Measurements from ENCODE around the gene ZNF683. TPM values are rescaled to one million over a fixed set of nuclear protein-coding genes. Genes with fewer than 3 reads are reported as not detected.
"Not testable (repeated sequence)": the region's sequence is repeated elsewhere in the genome, so short reads cannot be mapped to it uniquely, and the experiment has no call there.

The ZNF683 gene
- total RNA-seq, 1 donor from 2014 or later = not detected

- intact Hi-C loops (cut with DNase I) = no loop called here
- DNase-seq (no peak), ATAC-seq (ENCODE audit: poor library complexity) (no peak)
Measured at GRCh38 chr1:26389604-26390247, 17.2 kb upstream of the ZNF683 start.

DNA sequence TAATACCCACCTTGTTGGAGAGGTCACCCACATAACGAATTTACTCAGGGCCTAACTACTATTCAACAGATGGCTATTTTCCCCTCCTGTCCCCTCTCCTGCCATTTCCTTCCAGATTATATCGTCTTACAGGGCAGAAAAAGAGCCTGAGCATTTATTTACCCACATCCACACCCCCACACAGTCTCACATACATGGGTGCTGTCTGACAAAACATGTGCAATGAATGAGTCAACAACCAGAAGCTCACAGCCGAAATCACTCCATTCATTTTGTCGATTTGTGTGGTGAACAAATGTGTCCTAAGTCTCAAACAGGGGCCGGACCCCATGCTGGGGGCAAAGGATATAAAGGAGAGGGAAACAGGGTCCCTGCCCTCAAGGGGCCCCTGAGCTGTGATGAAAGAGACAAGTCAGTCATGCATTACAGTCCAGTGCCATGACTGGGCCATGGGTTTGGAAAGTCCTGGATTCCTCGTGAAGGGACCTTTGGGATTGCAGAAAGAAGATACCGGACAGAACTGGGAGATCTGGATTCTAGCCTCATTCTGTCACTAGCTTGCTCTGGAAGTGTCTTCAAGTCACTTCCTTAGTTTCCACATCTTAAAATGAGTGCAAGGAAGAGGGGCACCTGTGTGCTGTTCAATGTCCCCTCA, 16.4 kb upstream of the ZNF683 start:
- intact Hi-C loops (cut with DNase I) = no loop called here
- DNase-seq (no peak), ATAC-seq (ENCODE audit: poor library complexity) (no peak)

- DNase-seq (no peak), ATAC-seq (ENCODE audit: poor library complexity) (no peak)
- intact Hi-C loops (cut with DNase I) = no loop called here
Measured at GRCh38 chr1:26387447-26387846, 14.9 kb upstream of the ZNF683 start.

DNA sequence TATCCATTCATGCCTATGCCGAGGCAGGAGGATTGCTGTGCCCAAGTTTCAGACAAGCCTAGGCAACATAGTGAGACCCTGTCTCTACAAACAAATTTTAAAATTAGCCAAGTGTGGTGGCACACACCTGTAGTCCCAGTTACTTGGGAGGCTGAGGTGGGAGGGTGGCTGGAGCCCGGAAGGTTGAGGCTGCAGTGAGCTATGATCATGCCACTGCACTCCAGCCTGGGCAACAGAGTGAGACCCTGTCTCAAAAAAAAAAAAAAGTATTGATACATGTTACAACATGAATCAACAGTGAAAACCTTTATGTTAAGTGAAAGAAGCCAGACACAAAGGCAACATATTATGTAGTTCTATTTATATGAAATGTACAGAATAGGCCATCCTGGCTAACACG, 12.5 kb upstream of the ZNF683 start:
- ATAC-seq (ENCODE audit: poor library complexity); intact Hi-C loops (cut with DNase I); DNase-seq: not testable (repeated sequence)

- intact Hi-C loops (cut with DNase I) = no loop called here
- ATAC-seq (ENCODE audit: poor library complexity) (no peak), DNase-seq (no peak)
Measured at GRCh38 chr1:26384076-26384475, 11.5 kb upstream of the ZNF683 start.

GRCh38 chr1:26378879-26379251, 6.3 kb upstream of the ZNF683 start:
- intact Hi-C loops (cut with DNase I) = no loop called here
- ATAC-seq (ENCODE audit: poor library complexity) = no peak
- DNase-seq = no peak

DNA sequence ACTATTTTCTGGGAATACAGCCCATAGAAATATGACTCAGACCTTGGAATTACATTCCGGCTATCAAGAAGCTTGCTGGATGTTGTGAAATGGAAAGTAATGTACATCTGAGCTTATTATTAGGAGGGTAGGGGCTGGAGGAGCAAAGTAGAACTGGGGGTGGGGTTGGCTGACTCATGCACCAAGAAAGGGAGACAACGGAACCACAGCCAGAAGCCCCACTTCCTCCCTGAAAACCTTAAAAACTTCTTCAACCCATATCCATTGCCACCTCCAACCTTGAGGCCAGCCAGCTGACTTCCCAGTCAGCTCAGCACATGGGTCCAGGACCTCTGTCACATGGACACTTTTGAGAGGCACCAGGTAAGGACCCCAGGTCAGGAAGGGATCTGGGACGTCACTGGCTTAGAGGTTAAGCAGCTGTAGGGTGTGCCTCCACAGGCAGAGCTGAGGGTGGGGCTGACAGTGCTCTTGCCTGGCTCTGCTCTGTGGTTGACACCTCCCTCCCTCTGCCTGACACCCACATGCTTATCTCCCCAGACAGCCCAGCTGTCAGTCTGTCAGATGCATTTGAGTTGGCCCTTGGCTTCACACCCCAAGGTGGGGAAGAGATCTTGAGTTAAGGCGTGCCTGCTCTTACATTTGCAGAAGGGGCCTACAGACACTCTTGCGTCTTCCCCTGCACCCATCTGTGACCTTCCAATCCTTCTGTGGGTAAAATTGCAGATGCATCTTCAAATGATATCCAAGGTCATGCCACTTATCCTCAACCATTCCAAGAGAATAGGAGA, 5.7 kb upstream of the ZNF683 start:
- intact Hi-C loops (cut with DNase I) = no loop called here
- ATAC-seq (ENCODE audit: poor library complexity) = peak; percentile 31
- no peak for DNase-seq

DNA sequence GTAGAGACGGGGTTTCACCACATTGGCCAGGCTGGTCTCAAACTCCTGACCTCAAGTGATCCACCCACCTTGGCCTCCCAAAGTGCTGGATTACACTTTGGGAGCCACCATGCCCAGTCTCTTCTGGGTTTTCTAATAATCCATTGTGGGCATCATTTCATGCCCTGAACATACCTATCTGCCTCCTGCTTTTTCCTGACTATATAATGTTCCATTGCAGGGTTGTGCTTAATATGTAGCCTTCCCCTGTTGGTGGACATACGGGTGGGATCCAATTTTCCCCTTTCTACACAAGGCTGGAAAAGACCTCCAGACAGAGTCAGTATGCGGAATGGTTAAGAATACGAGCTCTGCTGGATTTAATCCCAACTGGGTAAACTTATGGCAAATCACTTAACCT, 3.5 kb upstream of the ZNF683 start:
- ATAC-seq (ENCODE audit: poor library complexity) = no peak
- intact Hi-C loops (cut with DNase I) = no loop called here
- DNase-seq = no peak

GRCh38 chr1:26375081-26375480, 2.5 kb upstream of the ZNF683 start:
- intact Hi-C loops (cut with DNase I) = no loop called here
- ATAC-seq (ENCODE audit: poor library complexity) (no peak), DNase-seq (no peak)

- ATAC-seq (ENCODE audit: poor library complexity); DNase-seq; intact Hi-C loops (cut with DNase I): not testable (repeated sequence)
Measured at GRCh38 chr1:26374361-26374760, 1.8 kb upstream of the ZNF683 start.

- DNase-seq = no peak
- no peak for ATAC-seq (ENCODE audit: poor library complexity)
- intact Hi-C loops (cut with DNase I) = no loop called here
Measured at GRCh38 chr1:26373789-26374188, 1.2 kb upstream of the ZNF683 start.

DNA sequence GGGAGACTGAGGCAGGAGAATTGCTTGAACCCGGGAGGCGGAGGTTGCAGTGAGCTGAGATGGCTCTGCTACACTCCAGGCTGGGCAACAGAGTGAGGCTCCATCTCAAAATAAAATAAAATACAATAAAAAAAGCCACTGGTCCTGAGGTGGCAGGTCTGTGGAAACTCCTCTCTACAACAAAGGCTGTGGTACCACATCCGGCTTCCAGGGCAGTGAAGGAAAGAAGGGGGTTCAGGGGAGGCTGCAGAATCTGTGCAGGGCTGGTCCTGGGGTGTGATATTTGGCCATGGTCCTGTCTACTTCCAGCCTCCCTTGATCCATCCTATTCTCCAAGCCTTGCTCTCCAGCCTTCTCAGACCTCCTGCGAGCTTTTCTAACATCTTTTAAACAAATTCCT, 731 bp upstream of the ZNF683 start:
- DNase-seq (no peak), ATAC-seq (ENCODE audit: poor library complexity) (no peak)
- intact Hi-C loops (cut with DNase I) = no loop called here

- ATAC-seq (ENCODE audit: poor library complexity) (no peak), DNase-seq (no peak)
- intact Hi-C loops (cut with DNase I) = no loop called here
Measured at GRCh38 chr1:26372039-26372438, 511 bp downstream of the ZNF683 start.

GRCh38 chr1:26370591-26371382, 1.8 kb downstream of the ZNF683 start:
- intact Hi-C loops (cut with DNase I) = no loop called here
- ATAC-seq (ENCODE audit: poor library complexity) (no peak), DNase-seq (no peak)

DNA sequence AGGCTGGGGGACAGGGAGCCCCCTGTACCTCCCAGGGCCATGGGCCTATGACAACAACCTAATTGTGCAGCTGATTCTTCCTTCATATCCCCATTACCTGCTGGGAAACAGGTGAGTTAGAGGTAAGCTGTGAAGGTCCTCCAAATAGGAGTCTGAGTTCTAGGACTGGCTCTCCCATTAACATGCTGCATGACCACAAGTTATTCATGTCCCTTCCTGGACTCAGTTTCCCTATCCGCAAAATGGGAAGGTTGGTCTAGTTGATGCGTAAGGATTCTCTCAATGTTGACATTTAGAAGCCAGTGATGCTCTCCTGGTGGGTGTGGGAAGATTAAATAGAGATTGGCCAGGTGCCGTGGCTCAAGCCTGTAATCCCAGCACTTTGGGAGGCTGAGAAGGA, 4.1 kb downstream of the ZNF683 start:
- intact Hi-C loops (cut with DNase I) = loop anchor here (10.0 kb wide), 1 partner anchor 84 kb away; the partner anchor contains the start of gene SH3BGRL3
- ATAC-seq (ENCODE audit: poor library complexity) (no peak), DNase-seq (no peak)

- DNase-seq (no peak), ATAC-seq (ENCODE audit: poor library complexity) (no peak)
- intact Hi-C loops (cut with DNase I) = loop anchor here (10.0 kb wide), 1 partner anchor 83 kb away; the partner anchor contains the start of gene SH3BGRL3
Measured at GRCh38 chr1:26368006-26368405, 4.5 kb downstream of the ZNF683 start.

- intact Hi-C loops (cut with DNase I) = loop anchor here (10.0 kb wide), 1 partner anchor 83 kb away; the partner anchor contains the start of gene SH3BGRL3
- DNase-seq (no peak), ATAC-seq (ENCODE audit: poor library complexity) (no peak)
Measured at GRCh38 chr1:26367441-26367840, 5.1 kb downstream of the ZNF683 start.

GRCh38 chr1:26364956-26365355, 7.6 kb downstream of the ZNF683 start:
- no peak for DNase-seq
- ATAC-seq (ENCODE audit: poor library complexity) = peak; percentile 40
- intact Hi-C loops (cut with DNase I) = loop anchor here (10.0 kb wide), 1 partner anchor 80 kb away; the partner anchor contains the start of gene SH3BGRL3

Measured in Right ventricle myocardium superior (tissue), 1 donor.